OCI-LY7 (cell line): ENCODE results near the gene CARS1. TPM values are rescaled to one million over a fixed set of nuclear protein-coding genes. Genes with fewer than 3 reads are reported as not detected.

Source experiments
- BruUV-seq: library from RNA; stranded (reverse); fragments of 400-500 nt; replicated peaks from 2 replicates; lab custom pipeline; 2021; lab: Mats Ljungman, UMichigan
- CTCF ChIA-PET: fragments of 300-600 bp; sonication (Branson Sonifier 250); formaldehyde crosslinking; loops from one replicate; lab custom pipeline; 2022; ENCODE audit warnings: antibody characterized with exemption; ENCODE audit not compliant: unreplicated experiment; lab: Charles Lee
- POLR2A ChIA-PET: fragments of 300-600 bp; sonication (Branson Sonifier 250); formaldehyde crosslinking; loops from one replicate; lab custom pipeline; 2022; ENCODE audit warnings: antibody characterized with exemption; lab: Charles Lee
- DNase-seq: peaks from one replicate; pipeline ENCODE4 v3.0.0-alpha.2; 2015; ENCODE audit warnings: low spot score
- H2AFZ ChIP-seq: fragments of 200-600 bp; sonication (generic), shearing (Covaris generic); 2 replicates; pipeline ENCODE4 v1.6.1; 2014; ENCODE audit warnings: mild to moderate bottlenecking, antibody characterized with exemption, low read length, moderate library complexity
- H3K27ac ChIP-seq: fragments of 200-600 bp; sonication (generic); 2 replicates; pipeline ENCODE4 v1.5.1; 2014; ENCODE audit warnings: mixed run types, low read depth, mild to moderate bottlenecking, moderate library complexity, low read length, inconsistent platforms; ENCODE audit not compliant: poor library complexity, severe bottlenecking
- H3K36me3 ChIP-seq: fragments of 200-600 bp; sonication (generic); 2 replicates; pipeline ENCODE4 v1.6.1; 2014; ENCODE audit warnings: mild to moderate bottlenecking, antibody characterized with exemption, low read length, moderate library complexity, mixed read lengths; ENCODE audit not compliant: insufficient read depth
- H3K4me1 ChIP-seq: fragments of 200-600 bp; sonication (generic); 2 replicates; pipeline ENCODE4 v1.5.1; 2014; ENCODE audit warnings: mild to moderate bottlenecking, low read length; ENCODE audit not compliant: insufficient read depth, poor library complexity, severe bottlenecking
- H3K4me2 ChIP-seq: fragments of 200-600 bp; sonication (generic); 2 replicates; pipeline ENCODE4 v1.6.1; 2014; ENCODE audit warnings: mild to moderate bottlenecking, low read length
- H3K4me3 ChIP-seq: fragments of 200-600 bp; sonication (generic); 2 replicates; pipeline ENCODE4 v1.5.1; 2014; ENCODE audit warnings: mild to moderate bottlenecking, low read depth, low read length; ENCODE audit not compliant: poor library complexity, severe bottlenecking
- H3K79me2 ChIP-seq: fragments of 200-600 bp; sonication (generic); 2 replicates; pipeline ENCODE4 v1.6.1; 2016; ENCODE audit warnings: low read depth, mild to moderate bottlenecking, low read length, moderate library complexity, mixed read lengths; ENCODE audit not compliant: insufficient read depth
- H3K9me2 ChIP-seq: fragments of 200-600 bp; sonication (generic); 2 replicates; pipeline ENCODE4 v1.6.1; 2016; ENCODE audit warnings: mild to moderate bottlenecking, low read length, mixed read lengths; ENCODE audit not compliant: insufficient read depth
- H3K9me3 ChIP-seq: fragments of 200-600 bp; sonication (generic); 2 replicates; pipeline ENCODE4 v1.6.1; 2014; ENCODE audit warnings: mild to moderate bottlenecking, mixed run types, low read length, mixed read lengths
- H4K20me1 ChIP-seq: fragments of 200-600 bp; sonication (generic); 2 replicates; pipeline ENCODE4 v1.6.1; 2014; ENCODE audit warnings: mild to moderate bottlenecking, antibody characterized with exemption, low read length, moderate library complexity, mixed read lengths; ENCODE audit not compliant: insufficient read depth
- EZH2phosphoT487 ChIP-seq: fragments of 200-600 bp; sonication (generic); IDR thresholded peaks from 2 replicates; pipeline ENCODE4 v1.6.1; 2018; ENCODE audit warnings: low read depth, borderline replicate concordance, mild to moderate bottlenecking, mixed run types, antibody characterized with exemption, low read length, moderate library complexity, mixed read lengths
- intact Hi-C: fragments of 100-400 bp; cut with micrococcal nuclease; formaldehyde crosslinking; loops from one replicate; pipeline ENCODE4 v1.10.0; 2022; ENCODE audit not compliant: unreplicated experiment
- total RNA-seq, 2 experiments: library from RNA; depleted of rRNA in 1 of 2; stranded (reverse); fragments of >200 nt in 1 of 2; shearing (Covaris generic) in 1 of 2; gene quantifications; 2 replicates each; pipeline ENCODE4 v1.2.3, GENCODE V29; 2014 to 2022
- TF ChIP-seq, protein P1 (sequence below): fragments of 200-600 bp; sonication (generic); conservative IDR thresholded peaks from 2 replicates; pipeline ENCODE4 v1.5.1; 2014; ENCODE audit warnings: mild to moderate bottlenecking, antibody characterized with exemption, low read length, moderate library complexity, mixed read lengths

Gene CARS1
- total RNA-seq, 2 experiments from 2014 or later: 58.3 to 88.8 TPM

- ChIA-PET CTCF (no interaction called here), POLR2A (interaction anchor here (1.8 kb wide), 1 partner anchor 20 kb away, joined by 3 read pairs; no protein-coding TSS in a partner anchor)
- H2AFZ ChIP-seq: no peak overlapping the region
- H3K27ac ChIP-seq: no peak overlapping the region
- H3K9me3 ChIP-seq: no peaks in the 10 kb centered on the region
- intact Hi-C loops: no loop called here
- no peak for TF ChIP-seq EZH2phosphoT487
- TF ChIP-seq, protein P1, sequence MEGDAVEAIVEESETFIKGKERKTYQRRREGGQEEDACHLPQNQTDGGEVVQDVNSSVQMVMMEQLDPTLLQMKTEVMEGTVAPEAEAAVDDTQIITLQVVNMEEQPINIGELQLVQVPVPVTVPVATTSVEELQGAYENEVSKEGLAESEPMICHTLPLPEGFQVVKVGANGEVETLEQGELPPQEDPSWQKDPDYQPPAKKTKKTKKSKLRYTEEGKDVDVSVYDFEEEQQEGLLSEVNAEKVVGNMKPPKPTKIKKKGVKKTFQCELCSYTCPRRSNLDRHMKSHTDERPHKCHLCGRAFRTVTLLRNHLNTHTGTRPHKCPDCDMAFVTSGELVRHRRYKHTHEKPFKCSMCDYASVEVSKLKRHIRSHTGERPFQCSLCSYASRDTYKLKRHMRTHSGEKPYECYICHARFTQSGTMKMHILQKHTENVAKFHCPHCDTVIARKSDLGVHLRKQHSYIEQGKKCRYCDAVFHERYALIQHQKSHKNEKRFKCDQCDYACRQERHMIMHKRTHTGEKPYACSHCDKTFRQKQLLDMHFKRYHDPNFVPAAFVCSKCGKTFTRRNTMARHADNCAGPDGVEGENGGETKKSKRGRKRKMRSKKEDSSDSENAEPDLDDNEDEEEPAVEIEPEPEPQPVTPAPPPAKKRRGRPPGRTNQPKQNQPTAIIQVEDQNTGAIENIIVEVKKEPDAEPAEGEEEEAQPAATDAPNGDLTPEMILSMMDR: no peak
- no TSS peak for BruUV-seq
- no peak overlapping the region for H3K4me3 ChIP-seq
- no peaks in the 10 kb centered on the region for H3K9me2 ChIP-seq
- no peaks in the 10 kb centered on the region for H4K20me1 ChIP-seq
- H3K4me2 ChIP-seq: no peak overlapping the region
- DNase-seq: no peak
- H3K79me2 ChIP-seq: no peaks in the 10 kb centered on the region
- H3K36me3 ChIP-seq: peaks cover 72% of the 10 kb centered on the region
- peaks cover 24% of the 10 kb centered on the region for H3K4me1 ChIP-seq
These were observed 21.9 kb downstream of the CARS1 start for GRCh38 chr11:3035333-3035732.

DNA sequence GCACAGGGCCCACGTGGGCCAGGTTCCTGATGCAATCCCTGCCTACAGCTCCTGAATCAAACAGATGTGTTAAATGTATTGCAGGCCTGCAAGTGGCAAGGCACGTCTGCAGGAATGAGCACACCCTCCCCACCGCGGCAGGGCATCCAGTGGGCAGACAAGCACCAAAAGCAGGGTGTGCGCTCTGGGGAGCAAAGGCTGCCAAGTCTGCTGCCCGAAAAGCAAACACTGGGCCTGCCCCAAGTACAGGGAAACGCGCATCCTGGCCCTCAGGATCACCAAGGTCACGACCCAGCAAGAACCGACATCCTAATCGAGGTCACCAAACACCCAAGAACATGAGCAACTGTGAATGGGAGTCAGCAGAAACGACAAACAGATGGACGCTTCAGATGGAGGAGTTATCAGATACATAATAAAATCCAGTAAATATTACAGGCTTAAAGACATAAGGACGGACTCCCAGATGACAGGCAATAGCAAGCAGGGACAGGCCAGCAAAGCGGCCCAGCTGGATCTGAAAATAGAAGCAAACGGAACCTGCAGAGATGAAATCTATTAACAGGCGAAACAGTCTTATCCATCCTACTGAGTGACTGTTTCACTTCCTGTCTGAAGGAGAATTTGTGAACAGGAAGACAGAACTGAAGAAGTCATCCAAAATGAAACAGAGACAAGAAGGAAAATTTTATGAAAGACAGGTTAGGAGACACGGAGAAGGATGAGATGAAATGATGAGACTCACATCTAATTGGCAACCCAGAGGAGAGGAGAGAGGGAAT lies 26.7 kb downstream of the CARS1 start:
- Histone ChIP-seq H3K4me2 (no peak overlapping the region), H3K79me2 (no peaks in the 10 kb centered on the region), H3K4me1 (peaks cover 7% of the 10 kb centered on the region), H3K9me3 (no peaks in the 10 kb centered on the region), H4K20me1 (no peaks in the 10 kb centered on the region), H3K36me3 (peaks cover 63% of the 10 kb centered on the region), H3K4me3 (no peak overlapping the region), H3K9me2 (no peaks in the 10 kb centered on the region), H2AFZ (no peak overlapping the region), H3K27ac (no peak overlapping the region)
- intact Hi-C loops: no loop called here
- ChIA-PET CTCF (no interaction called here), POLR2A (no interaction called here)
- TF ChIP-seq, protein P1: no peak
- TF ChIP-seq EZH2phosphoT487: no peak
- BruUV-seq: no TSS peak
- DNase-seq: no peak

DNA sequence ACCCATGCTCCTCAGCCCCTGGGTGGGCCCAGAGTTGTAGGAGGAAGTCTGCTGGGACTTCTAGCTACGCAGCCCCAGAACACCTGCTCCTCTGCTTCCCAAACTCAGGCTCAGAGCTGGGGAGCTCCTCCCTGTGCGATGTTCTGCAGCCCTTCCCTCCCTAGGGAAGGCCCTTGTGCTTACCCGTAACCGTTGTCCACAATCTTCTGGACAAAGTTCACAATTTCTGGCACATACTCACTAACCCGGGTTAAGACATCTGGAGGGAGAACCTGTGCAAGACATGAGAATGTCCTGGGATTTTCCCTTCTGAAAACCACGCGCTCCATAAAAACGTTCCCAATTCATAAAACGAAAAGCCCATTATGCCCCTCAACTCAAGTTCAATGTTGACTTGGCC lies 28.4 kb downstream of the CARS1 start:
- TF ChIP-seq, protein P1: no peak
- TF ChIP-seq EZH2phosphoT487: no peak
- H3K9me2 ChIP-seq: no peaks in the 10 kb centered on the region
- no peak overlapping the region for H3K27ac ChIP-seq
- no peaks in the 10 kb centered on the region for H3K9me3 ChIP-seq
- no TSS peak for BruUV-seq
- CTCF ChIA-PET: no interaction called here
- H4K20me1 ChIP-seq: no peaks in the 10 kb centered on the region
- no peak overlapping the region for H3K4me2 ChIP-seq
- intact Hi-C loops: no loop called here
- DNase-seq: no peak
- no peak overlapping the region for H3K4me3 ChIP-seq
- no peaks in the 10 kb centered on the region for H3K79me2 ChIP-seq
- POLR2A ChIA-PET: no interaction called here
- peaks cover 64% of the 10 kb centered on the region for H3K36me3 ChIP-seq
- H3K4me1 ChIP-seq: no peaks in the 10 kb centered on the region
- H2AFZ ChIP-seq: no peak overlapping the region
